Measurements from ENCODE around the gene PRKCB. TPM values are rescaled to one million over a fixed set of nuclear protein-coding genes. Genes with fewer than 3 reads are reported as not detected.

Gene PRKCB
- total RNA-seq, 6 donors from 2014 or later, result 9.6 to 28.0 (median 13.9) TPM

DNA sequence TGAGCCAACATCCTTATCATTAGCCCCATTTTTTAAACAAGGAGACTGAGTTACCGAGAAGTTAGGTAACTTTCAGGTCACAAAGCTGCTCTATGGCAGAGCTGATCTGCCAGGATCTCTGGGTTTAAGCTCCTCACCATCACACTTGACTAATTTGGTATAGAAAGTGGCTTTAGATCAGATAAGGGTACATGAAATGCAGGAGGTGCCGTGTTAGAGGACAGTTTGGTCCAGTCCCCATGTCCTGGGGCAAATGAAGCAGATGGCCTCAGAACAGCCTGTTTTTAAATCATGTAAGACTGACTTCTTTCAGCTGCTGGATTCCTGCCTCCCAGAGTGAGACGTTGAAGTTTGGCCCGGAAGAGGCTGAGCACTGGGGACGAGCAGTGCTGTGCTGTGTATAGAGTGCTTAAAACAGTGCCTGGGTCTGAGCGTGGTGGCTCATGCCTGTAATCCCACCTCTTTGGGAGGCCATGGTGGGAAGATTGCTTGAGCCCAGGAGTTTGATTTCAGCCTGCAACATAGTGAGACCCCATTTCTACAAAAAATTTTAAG lies 233.3 kb downstream of the PRKCB start:
- no peaks in the 10 kb centered on the region for H3K9me3 ChIP-seq
- 74 to 81% methylated on average over 3 to 6 of the region's 6 CpGs for WGBS, 2 donors
- no peak for ATAC-seq (ENCODE audit: low FRiP score in 2 of 2)
- H3K27me3 ChIP-seq, result no peaks in the 10 kb centered on the region
- no peak overlapping the region for H3K27ac ChIP-seq
- H3K4me1 ChIP-seq, result no peaks in the 10 kb centered on the region
- no peak overlapping the region for H3K4me3 ChIP-seq
- DNase-seq, result no peak
- TF ChIP-seq, protein P1, sequence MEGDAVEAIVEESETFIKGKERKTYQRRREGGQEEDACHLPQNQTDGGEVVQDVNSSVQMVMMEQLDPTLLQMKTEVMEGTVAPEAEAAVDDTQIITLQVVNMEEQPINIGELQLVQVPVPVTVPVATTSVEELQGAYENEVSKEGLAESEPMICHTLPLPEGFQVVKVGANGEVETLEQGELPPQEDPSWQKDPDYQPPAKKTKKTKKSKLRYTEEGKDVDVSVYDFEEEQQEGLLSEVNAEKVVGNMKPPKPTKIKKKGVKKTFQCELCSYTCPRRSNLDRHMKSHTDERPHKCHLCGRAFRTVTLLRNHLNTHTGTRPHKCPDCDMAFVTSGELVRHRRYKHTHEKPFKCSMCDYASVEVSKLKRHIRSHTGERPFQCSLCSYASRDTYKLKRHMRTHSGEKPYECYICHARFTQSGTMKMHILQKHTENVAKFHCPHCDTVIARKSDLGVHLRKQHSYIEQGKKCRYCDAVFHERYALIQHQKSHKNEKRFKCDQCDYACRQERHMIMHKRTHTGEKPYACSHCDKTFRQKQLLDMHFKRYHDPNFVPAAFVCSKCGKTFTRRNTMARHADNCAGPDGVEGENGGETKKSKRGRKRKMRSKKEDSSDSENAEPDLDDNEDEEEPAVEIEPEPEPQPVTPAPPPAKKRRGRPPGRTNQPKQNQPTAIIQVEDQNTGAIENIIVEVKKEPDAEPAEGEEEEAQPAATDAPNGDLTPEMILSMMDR (IDR thresholded peaks at IDR 0.05), result no peak
- no peak for TF ChIP-seq POLR2A (IDR thresholded peaks at IDR 0.05)
- no peak for TF ChIP-seq EP300 (IDR thresholded peaks at IDR 0.05)
- no peak for TF ChIP-seq POLR2AphosphoS5 (IDR thresholded peaks at IDR 0.05)
- H3K36me3 ChIP-seq, result no peaks in the 10 kb centered on the region

DNA sequence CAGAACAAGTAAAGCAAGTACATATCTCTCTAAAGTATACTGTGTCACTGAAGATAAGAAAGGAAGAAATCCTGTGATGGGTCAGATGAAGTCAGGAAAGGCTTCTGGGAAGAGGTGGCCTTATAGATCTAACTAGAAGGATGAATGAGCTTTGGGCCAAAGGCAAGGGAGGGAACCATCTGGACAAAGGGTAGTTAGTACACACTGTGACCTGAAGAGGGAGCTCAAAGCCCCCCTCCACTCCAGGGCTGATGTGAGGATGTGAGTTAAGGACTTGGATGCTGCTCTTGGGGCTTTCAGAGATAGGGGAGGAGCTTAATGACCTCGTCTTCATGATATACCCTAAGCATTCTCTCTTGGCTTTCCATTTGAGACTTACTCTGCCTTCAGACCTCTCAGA lies 235.1 kb downstream of the PRKCB start:
- no peak overlapping the region for H3K4me3 ChIP-seq
- ATAC-seq (ENCODE audit: low FRiP score in 2 of 2) (peak; percentile 32 to 76), DNase-seq (no peak)
- H3K36me3 ChIP-seq, result no peaks in the 10 kb centered on the region
- H3K9me3 ChIP-seq, result no peaks in the 10 kb centered on the region
- H3K27ac ChIP-seq, result no peak overlapping the region
- TF ChIP-seq, protein P1 (IDR thresholded peaks at IDR 0.05), result peak in 2 of 6 experiments; percentile 28 to 35
- no peak for TF ChIP-seq POLR2AphosphoS5 (IDR thresholded peaks at IDR 0.05)
- no peaks in the 10 kb centered on the region for H3K4me1 ChIP-seq
- WGBS, 2 donors, result 31 to 50% methylated on average over 1 of the region's 1 CpG
- H3K27me3 ChIP-seq, result no peaks in the 10 kb centered on the region

DNA sequence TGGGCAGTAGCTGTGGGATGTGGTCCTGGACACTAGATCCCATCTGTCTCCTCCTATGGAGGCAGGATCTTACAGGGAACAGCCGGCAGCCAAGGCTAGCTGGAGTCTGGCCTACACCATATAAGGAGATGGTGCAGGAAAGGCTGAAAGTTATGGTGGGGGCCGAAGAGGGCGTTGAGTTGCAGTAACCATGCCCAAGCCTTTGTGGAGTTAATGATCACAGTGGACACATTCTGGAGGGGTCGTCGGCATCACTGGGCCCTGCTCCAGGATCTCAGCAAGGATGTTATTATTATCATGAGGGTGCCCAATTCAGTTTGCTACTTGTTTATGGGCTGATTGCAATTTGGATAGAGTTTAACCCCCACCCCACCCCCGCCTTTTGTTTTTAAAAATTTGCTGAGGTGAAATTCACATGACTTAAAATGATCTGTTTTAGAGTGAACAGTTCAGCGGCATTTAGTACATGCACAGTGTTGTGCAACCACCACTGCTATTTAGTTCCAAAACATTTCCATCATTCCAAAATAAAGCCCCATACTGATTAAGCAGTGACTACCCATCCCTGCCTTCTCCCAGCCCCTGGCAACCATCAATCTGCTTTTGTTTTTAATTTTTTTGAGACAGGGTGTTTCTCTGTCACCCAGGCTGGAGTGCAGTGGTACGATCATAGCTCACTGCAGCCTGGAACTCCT lies 236.0 kb downstream of the PRKCB start:
- no peaks in the 10 kb centered on the region for H3K9me3 ChIP-seq
- ATAC-seq (ENCODE audit: low FRiP score in 2 of 2), result peak in 1 of 2 donors; percentile 21
- H3K27ac ChIP-seq, result no peak overlapping the region
- no peaks in the 10 kb centered on the region for H3K4me1 ChIP-seq
- no peak for TF ChIP-seq POLR2A (IDR thresholded peaks at IDR 0.05)
- no peak for TF ChIP-seq EP300 (IDR thresholded peaks at IDR 0.05)
- no peak overlapping the region for H3K4me3 ChIP-seq
- no peaks in the 10 kb centered on the region for H3K27me3 ChIP-seq
- 70 to 78% methylated on average over 8 of the region's 8 CpGs for WGBS, 2 donors
- no peaks in the 10 kb centered on the region for H3K36me3 ChIP-seq
- no peak for DNase-seq

DNA sequence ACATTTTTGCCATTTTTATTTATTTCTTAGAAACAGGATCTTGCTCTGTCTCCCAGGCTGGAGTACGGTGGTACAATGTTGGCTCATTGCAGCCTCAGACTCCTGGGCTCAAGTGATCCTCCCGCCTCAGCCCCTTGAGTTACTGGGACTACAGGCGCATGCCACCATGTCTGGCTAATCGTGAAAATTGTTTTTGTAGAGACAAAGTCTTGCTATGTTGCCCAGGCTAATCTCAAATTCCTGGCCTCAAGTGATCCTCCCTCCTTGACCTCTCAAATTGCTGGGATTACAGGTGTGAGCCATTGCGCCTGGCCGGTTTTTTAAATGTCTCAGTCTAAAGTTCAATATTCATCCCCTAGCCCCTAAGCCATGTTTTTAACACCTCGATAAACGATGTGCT lies 237.5 kb downstream of the PRKCB start:
- 90% methylated on average over 8 of the region's 8 CpGs for WGBS, 2 donors
- ATAC-seq (ENCODE audit: low FRiP score in 2 of 2) (no peak), DNase-seq (no peak)
- no peak overlapping the region for H3K4me3 ChIP-seq
- no peaks in the 10 kb centered on the region for H3K36me3 ChIP-seq
- H3K9me3 ChIP-seq, result no peaks in the 10 kb centered on the region
- TF ChIP-seq POLR2AphosphoS5 (IDR thresholded peaks at IDR 0.05) (no peak), EP300 (IDR thresholded peaks at IDR 0.05) (no peak), POLR2A (IDR thresholded peaks at IDR 0.05) (no peak)
- TF ChIP-seq, protein P1 (IDR thresholded peaks at IDR 0.05), result no peak
- H3K27me3 ChIP-seq, result no peaks in the 10 kb centered on the region
- H3K27ac ChIP-seq, result no peak overlapping the region
- no peaks in the 10 kb centered on the region for H3K4me1 ChIP-seq

DNA sequence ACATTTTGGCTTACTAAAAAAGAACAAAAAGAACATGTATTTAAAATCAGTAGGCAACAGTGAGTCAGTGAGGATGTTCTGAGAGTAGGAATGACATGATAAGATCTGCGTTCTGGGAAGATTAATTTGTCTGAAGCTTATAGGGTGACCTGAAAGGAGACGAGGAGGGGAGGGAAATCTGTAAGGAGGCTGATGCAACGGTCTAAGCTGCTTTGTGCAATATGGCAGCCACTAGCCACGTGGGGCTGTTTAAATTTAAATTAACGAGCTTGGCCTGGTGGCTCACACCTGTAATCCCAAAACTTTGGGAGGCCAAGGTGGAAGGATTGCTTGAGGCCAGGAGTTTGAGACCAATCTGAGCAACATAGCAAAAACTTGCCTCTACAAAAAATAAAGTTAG lies 238.8 kb downstream of the PRKCB start:
- H3K4me3 ChIP-seq, result no peak overlapping the region
- 72 to 73% methylated on average over 5 of the region's 5 CpGs for WGBS, 2 donors
- H3K4me1 ChIP-seq, result no peaks in the 10 kb centered on the region
- DNase-seq (no peak), ATAC-seq (ENCODE audit: low FRiP score in 2 of 2) (no peak)
- no peaks in the 10 kb centered on the region for H3K27me3 ChIP-seq
- no peaks in the 10 kb centered on the region for H3K9me3 ChIP-seq
- TF ChIP-seq EP300 (IDR thresholded peaks at IDR 0.05) (no peak), POLR2AphosphoS5 (IDR thresholded peaks at IDR 0.05) (no peak), POLR2A (IDR thresholded peaks at IDR 0.05) (no peak)
- TF ChIP-seq, protein P1 (IDR thresholded peaks at IDR 0.05), result no peak
- H3K36me3 ChIP-seq, result no peaks in the 10 kb centered on the region
- H3K27ac ChIP-seq, result no peak overlapping the region

All from upper lobe of left lung (tissue), 6 donors.